HT-29 (cell line): ENCODE measurements around the gene LGR6. TPM values are rescaled to one million over a fixed set of nuclear protein-coding genes. Genes with fewer than 3 reads are reported as not detected.
"Not testable (repeated sequence)": the region's sequence is repeated elsewhere in the genome, so short reads cannot be mapped to it uniquely, and the experiment has no call there.

Experiments
- DNase-seq: peaks from one replicate; pipeline ENCODE4 v3.0.0-alpha.2; 2015; ENCODE audit warnings: low spot score
- total RNA-seq: library from RNA; depleted of rRNA; stranded (reverse); fragments of >200 nt; shearing (Covaris generic); gene quantifications from 2 replicates; pipeline ENCODE4 v1.2.3, GENCODE V29; 2014

Gene LGR6
- total RNA-seq, 1 experiment from 2014 or later = 0.18 TPM

DNA sequence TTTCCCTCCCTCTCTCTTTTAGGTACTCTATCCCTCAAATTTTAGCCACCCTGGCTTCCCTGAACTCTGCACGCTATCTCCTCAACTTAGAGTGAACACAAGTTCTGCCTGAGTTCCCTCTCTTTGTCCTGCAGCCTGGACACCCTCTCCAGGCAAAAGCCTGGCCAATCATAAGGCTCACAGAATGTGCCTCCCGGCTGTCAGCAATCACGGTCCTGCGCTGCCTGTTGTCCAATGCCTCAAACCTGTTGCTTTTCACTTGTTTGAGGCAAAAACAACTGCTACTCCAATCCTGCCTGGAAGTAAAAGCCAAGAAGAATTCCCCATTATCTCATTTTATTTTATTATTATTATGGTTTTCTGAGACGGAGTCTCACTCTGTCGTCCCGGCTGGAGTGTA lies 66.1 kb downstream of the LGR6 start:
- DNase-seq = no peak

DNA sequence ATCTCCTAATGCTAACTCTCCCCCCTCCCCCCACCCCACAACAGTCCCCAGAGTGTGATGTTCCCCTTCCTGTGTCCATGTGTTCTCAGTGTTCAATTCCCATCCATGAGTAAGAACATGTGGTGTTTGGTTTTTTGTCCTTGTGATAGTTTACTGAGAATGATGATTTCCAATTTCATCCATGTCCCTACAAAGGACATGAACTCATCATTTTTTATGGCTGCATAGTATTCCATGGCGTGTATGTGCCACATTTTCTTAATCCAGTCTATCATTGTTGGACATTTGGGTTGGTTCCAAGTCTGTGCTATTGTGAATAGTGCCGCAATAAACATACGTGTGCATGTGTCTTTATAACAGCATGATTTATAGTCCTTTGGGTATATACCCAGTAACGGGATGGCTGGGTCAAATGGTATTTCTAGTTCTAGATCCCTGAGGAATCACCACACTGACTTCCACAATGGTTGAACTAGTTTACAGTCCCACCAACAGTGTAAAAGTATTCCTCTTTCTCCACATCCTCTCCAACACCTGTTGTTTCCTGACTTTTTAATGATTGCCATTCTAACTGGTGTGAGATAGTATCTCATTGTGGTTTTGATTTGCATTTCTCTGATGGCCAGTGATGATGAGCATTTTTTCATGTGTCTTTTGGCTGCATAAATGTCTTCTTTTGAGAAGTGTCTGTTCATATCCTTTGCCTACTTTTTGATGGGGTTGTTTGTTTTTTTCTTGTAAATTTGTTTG lies 67.8 kb downstream of the LGR6 start:
- not testable (repeated sequence) for DNase-seq

DNA sequence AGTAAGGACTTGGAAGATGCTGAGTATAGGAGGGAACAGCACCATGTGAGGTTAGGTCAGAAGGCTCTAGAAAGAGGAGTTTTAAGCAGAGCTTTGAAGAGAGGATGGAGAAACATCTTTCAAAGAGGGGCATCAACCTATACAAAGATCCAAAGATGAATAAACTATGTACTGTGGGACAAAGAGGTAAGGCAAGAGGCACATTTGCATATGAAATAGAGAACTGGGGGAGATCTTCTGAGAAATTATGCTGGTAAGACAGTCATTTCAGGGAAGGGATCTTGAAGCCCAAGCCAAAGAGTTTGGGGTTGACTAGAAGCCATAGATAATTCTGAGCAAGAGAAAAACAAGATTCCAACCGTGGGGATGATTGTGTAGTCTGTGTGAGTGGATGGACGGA lies 70.0 kb downstream of the LGR6 start:
- DNase-seq = no peak

DNA sequence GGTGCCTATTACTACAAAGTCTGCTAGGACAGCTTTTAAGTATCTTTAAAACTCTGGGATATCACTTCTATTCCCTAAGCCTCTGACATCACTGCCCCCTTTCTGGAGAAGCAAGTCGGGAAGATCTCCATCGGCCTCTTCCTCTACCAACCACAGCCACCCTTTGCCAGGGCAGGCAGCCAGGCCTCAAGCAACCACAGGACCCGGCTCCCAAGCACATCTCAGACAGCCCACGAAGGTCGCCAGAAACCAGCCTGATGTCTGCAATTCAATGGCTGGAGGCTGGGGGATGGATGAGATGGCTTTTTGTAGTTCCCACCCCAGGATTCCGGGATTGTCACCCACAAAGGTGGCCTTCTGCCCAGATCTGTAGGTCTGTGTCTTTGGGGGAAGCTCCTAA lies 70.7 kb downstream of the LGR6 start:
- DNase-seq = no peak

DNA sequence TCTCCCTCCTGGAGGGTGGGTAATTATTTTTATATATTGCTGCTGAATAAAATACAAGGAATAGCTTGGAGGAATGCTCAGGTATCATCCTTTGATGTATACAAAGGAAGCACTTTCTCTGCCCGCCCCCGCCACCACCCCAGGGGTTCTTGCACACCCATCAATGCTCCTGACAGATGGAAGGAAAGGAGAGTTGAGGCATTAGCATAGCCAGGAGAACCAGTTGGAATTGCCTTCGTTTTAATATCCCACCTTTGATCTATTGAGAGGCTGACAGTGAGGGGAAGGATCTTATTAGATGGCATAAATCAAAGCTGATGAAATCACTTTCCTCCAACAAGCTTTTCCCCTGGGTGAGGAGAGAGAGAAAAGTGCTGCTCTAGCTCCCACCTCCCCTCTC lies 71.1 kb downstream of the LGR6 start:
- DNase-seq = no peak

DNA sequence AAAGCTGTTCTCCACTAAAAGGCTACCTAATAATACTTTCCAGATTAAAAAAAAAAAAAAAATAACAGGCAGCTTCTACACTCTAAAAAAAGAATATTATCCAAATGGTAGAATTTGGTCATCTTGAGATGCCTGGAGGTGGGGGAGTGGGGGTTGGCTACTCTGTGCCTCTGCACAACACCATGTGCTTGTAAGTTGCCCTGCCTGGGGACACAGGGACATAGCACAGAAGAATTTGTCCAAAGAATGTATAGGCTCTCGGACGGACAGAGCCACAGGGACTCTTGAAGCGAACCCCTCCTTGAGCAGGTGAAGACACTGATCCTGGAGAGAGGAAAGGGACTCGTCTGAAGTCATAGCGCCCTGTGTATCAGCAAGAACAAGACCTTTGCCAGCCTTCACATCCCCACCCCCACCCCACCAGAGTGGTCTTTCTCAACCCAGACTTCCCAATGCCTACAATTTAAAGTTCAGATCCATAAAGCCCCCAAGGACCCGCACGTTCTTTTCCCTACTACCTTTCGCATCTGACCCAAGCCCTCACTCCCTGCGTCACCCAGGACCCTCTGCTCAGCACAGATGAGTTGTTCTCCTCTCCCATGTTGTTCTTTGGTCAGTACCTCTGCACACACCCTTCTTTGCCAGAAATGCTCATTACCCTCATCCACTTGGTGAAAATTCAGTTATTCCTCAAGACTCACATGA lies 72.6 kb downstream of the LGR6 start:
- no peak for DNase-seq

DNA sequence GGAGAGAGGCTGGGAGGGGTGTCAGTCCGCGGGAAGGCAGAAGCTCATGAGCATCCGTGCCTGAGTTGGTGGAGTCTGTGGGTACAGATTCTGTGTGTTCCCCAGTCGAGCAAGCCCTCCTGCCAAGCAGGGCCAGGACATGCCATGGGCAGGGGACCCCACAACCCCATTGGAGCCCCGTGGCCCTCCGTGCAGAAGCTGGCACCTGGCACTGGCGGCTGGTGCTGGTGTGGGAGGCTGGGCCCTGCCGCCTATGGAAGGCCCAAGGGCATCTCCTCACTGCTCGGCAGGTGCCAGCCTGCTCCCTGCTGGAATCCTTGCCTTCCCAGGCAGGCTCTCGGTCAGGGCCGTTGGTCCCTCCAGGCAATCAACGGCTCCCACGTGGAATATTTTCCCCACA lies 74.4 kb downstream of the LGR6 start:
- no peak for DNase-seq

DNA sequence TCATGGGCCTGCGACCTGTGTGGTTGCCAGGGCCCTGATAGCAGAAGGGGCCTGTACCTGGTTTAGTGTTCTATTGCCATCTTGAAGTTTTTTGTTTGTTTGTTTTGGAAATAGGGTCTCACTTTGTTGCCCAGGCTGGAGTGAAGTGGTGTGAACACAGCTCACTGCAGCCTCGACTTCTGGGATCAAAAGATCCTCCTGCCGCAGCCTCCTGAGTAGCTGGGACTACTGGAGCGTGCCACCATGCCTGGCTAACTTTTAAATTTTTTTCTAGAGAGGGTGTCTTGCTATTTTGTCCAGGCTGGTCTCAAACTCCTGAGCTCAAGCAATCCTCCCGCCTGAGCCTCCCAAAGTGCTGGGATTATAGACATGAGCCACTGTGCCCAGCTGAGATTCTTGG lies 75.2 kb downstream of the LGR6 start:
- no peak for DNase-seq

DNA sequence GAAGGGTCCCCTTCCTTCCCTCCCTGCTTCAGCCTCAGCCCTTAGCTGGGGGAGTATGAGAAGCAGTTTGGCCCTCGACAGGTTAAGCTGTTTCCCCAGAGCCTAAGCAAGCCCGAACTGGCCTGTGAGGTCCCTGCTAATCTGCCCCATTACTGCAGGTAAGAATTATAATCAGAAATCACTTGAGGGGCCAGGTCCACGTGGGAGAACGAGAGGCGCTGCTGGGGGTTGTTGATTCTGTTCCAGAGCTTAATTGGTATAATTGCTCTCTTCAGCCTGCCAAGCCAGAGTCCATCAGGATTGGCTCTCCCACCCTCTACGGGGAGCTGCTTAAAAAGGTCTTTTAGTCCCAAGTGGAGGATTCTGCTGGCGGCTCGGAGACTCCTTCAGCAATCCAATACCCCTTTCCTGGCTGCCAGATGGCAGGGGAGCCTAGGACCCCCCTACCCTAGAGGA lies 77.3 kb downstream of the LGR6 start:
- no peak for DNase-seq

DNA sequence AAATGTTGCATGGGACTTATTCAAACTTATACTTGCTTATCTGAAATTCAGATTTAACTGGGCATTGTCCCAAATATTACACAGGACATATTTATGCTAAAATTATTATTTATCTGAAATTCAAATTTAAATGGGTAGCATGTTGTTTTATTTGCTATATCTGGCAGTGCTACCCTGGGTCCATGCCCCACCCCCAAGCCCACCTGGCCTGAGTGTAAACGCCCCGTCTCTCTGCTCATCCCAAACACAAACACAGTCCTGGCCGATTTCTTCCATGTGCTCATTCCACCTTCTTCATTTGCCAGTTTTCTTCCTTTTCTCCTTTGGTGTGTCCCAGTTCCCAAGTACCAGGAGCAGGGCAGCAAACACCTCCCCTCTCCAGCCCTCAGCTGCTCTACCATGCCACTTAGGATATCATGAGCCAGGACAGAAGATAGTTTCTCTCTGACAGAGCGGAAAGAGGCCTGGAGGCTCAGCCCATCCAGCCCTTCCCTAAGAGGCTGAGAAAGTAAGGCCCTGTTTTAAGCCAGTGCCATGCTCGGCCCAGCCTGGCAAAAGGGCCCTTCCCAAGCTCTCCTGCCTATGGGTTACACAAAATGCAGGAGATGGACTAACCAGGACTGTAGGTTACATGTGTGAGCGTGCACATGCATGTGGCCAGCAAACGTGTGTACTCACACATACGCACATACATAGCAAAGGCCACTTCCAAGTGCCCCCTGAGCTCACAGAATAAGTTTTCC lies 78.7 kb downstream of the LGR6 start:
- DNase-seq = no peak

DNA sequence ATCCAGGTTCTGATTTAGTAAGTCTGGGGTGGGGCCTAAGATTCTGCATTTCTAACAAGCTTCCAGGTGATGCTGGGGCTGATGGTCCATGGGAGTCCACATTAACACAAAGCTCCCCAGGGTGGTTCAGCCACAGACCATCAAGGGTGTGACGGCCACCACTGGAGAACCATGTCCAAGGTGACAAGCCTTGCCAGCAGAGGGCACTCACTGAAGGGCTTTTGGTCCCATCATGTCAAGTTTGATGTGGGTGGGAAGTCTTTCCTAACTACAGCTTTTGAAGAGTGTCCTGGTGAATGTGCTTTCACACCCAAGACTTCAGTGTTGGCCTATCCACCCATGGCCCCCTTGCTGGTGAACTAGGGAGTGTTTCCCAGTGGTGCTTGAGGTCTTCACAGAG lies 81.0 kb downstream of the LGR6 start:
- peak; percentile 63 for DNase-seq

DNA sequence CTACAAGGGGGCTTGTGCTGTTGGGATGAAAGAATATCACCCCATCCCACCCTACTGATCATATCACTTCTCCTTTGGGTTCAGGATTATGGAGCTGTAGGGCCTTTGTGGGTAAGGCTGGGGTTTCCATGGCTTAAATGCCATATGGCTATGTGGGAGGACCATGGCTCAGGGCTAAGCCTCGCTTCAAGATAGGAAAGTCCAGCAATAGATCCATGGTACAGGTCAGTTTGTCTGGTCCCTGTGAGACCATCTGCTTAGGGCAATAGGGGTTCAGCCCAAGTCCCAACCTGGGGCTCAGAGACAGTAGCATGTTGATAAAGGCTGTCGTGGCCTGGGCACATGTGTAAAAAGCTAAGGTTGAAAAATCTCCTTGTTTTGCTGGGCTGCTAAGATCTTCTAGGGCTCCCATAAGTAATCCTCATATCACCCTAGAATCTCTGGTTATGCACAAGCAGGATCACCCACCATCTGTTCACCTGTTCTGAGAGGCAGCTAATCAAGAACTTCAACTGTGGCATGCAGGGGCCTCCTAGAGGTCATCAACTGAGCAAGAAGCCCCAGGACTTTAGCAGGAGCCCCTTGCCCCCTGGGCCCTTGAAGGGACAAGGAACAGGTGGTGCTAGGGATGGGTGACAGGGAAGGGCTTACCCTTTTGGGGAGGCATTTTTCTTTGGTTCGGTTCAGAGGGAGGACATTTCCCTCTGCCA lies 81.6 kb downstream of the LGR6 start:
- no peak for DNase-seq

DNA sequence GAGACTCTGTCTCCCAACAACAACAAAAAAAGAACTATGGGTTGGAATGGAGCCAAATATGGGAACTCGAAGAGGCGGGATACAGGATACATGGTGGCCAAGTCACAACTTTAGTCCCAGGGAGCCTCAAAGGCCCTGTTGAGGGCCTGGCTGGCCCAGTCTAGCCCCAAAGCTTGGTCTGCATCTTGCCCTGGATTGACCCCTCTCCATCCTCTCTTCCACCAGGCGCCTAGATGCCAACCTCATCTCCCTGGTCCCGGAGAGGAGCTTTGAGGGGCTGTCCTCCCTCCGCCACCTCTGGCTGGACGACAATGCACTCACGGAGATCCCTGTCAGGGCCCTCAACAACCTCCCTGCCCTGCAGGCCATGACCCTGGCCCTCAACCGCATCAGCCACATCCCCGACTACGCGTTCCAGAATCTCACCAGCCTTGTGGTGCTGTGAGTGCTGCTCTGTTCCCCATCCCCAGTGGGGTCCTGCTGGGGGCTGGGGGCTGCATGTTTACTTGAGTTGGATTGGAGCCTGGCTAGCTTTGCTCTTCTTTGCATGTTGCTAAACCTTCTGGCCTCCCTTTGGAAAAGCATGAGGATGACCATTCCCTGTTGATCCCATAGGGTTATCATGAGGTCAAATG lies 82.6 kb downstream of the LGR6 start:
- DNase-seq = no peak

DNA sequence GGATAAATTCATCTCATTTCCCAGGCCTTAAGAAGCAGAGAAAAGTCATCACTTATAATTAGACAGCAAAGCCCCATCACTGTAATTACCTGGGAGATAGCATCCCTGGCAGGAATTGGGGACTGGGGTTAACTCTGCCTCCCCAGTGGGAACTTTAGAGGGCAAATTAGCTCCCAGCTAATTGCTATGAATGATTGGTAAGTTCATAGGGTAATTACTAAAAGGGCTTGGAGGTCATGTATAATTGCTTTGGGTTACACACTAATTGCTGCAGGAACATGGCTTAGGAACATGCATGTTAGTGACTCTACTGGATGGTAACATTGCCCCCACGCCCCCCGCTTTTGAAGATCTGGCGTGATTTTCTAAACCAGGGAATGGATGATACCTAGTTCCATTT lies 83.3 kb downstream of the LGR6 start:
- no peak for DNase-seq

DNA sequence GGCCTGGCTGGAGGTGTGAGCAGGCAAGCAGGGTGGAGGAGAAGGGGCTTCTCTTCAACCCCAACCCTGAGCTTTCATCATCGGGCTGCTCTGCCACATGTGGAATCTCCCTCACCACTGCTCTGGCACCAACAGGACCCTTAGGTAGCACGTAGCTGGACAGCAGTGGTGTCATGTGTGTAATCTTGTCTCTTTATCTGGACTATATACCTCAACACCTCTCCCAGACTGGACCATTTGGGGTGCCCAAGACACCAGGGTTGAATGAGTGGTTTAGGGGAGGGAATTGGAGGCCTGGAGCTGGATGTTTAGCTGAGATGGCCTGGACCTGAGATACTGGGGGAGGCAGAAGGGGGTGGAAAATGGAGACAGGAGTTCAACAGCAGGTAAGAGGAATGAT lies 85.2 kb downstream of the LGR6 start:
- DNase-seq = no peak

DNA sequence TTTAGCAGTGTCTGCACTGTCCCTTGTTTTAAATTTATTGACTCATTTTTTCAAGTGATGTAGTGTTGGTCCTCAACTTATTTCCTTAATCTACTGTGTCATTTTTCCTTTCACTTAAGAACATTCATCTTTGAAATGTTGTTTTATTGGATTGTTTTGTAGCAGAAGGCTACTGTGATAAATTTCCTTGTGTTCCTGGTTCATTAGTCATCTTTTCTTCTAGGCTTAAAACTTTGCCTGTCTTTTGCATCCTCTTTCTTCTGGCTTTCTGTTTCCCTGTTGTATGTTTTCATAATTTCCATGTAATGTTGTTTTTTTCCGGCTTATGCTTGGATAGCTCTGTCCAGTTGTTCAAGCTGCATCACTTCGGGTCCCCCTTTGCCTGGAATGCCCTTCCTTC lies 86.2 kb downstream of the LGR6 start:
- DNase-seq = no peak

DNA sequence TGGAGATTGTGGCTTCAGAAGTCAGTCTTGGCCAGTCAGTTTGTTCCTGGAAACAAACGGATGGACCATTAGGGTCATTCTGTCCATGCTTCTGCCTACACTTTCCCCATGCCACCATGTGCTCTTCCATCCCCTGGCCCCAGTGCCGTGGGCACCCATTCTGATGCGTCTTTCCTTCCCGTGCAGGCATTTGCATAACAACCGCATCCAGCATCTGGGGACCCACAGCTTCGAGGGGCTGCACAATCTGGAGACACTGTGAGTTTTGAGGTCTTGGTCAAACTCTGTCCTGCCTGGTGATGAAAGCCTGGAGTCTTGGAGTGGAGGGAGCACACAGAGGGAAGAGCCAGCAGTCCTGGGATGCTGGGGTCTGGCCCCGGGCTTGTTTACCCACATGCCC lies 87.0 kb downstream of the LGR6 start:
- no peak for DNase-seq

DNA sequence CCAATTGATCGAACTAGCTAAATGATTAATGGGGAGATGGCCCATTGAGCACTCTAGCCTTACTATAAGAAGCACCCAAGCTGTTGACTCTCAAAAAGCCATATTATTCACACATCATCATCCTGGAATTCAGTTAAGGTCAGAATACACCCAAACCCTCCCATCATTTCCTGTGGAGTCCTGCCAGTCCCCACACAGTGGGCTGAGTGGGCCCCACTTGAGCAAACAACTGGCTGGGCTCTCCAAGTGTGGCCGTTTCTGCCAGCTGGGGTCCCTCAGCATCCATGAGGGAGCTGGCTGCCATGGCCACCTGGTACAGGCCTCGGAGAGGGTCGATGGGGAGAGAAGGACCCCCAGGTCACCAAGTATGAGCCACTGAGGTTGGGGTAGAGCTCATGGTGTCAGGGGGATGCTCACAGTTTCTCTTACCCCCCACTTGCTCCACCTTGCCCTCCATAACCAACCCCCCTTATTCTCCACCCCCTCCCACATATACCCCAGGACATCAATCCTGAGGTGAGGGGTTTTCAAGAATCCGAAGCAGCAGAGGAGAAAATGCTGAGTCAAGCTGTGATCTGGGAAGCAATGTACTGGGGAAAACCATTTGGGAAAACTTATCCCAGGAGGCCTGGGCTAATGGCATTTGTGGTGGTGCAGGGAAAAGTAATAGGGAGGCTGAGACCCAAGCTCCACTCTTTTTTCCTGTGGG lies 87.9 kb downstream of the LGR6 start:
- no peak for DNase-seq

DNA sequence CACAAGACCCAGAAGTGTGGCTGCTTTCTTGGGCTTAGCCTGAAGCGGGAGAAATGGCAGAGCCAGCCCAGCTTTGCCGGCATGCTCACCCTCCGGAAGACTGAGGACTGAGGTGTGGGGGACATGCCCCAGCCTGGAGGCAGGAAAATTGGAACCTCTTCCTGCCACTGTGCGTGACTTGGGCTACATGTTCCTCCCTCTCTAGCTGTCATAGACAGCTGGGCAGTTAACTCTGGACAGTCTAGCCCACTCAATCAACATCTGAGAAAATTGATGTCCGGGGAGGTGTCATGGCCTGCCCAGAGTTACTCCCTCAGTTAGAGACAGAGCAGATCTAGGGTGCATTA lies 88.4 kb downstream of the LGR6 start:
- no peak for DNase-seq

DNA sequence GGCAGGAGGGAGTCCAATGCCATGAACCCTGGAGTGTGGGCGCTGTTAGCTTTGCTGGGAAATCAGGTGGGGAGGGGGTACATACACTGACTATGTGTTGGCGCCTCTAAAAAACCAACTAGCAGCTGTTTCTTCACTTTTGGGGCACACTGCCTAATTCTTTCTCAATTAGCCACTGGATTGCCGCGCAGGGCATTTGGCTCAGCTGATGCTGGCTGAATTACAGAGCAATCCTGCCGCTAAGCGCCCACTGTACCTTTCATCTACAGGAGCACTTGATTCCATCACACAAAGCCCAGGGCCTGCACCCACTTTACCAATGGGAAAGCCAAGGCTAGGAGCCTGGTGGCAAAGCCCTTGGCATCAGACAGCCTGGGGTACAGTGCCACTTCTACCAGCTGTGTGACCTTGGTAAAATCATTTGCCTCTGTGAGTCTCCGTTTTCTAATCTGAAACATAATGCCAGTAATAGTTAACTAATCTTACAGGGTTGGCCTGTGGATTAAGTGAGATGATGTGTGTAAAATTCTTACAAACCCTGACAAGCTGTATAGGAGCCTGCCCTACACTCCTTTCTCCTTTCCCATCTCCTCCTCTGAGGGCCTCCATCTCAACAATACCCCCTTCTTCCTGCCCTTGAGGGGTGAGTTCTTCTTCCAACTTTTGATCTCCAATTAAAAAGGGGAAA lies 89.1 kb downstream of the LGR6 start:
- DNase-seq = no peak
